ENCODE results near the gene ITGB4.

The ITGB4 gene

GRCh38 chr17:75720656-75721462 is at the start of gene ITGB4:
Gene ITGB4 (plus strand): TSS chr17:75721459. CDS start chr17:75724704, 3,245 bp downstream.
- in situ Hi-C loops (cut with MboI; ENCODE audit: low pct_unique_long_range_greater_than_20kb, low sequenced_read_pairs): no loop called here
- DNase-seq: no peak

- in situ Hi-C loops (cut with MboI; ENCODE audit: low pct_unique_long_range_greater_than_20kb, low sequenced_read_pairs): no loop called here
- no peak for DNase-seq
Observed at GRCh38 chr17:75672011-75672410, 49.2 kb upstream of the ITGB4 start.

GRCh38 chr17:75673487-75673886 is 47.8 kb upstream of the ITGB4 start:
- in situ Hi-C loops (cut with MboI; ENCODE audit: low pct_unique_long_range_greater_than_20kb, low sequenced_read_pairs): no loop called here
- DNase-seq: no peak

GRCh38 chr17:75676461-75676860 is 44.8 kb upstream of the ITGB4 start:
- DNase-seq: no peak
- in situ Hi-C loops (cut with MboI; ENCODE audit: low pct_unique_long_range_greater_than_20kb, low sequenced_read_pairs): no loop called here

- no peak for DNase-seq
- in situ Hi-C loops (cut with MboI; ENCODE audit: low pct_unique_long_range_greater_than_20kb, low sequenced_read_pairs): no loop called here
Observed at GRCh38 chr17:75679706-75680211, 41.5 kb upstream of the ITGB4 start.

GRCh38 chr17:75680431-75680830 is 40.8 kb upstream of the ITGB4 start:
- DNase-seq: no peak
- in situ Hi-C loops (cut with MboI; ENCODE audit: low pct_unique_long_range_greater_than_20kb, low sequenced_read_pairs): no loop called here

- in situ Hi-C loops (cut with MboI; ENCODE audit: low pct_unique_long_range_greater_than_20kb, low sequenced_read_pairs): no loop called here
- no peak for DNase-seq
Observed at GRCh38 chr17:75681289-75681688, 40.0 kb upstream of the ITGB4 start.

- in situ Hi-C loops (cut with MboI; ENCODE audit: low pct_unique_long_range_greater_than_20kb, low sequenced_read_pairs): no loop called here
- DNase-seq: no peak
Observed at GRCh38 chr17:75683583-75683982, 37.7 kb upstream of the ITGB4 start.

GRCh38 chr17:75684249-75684648 is 37.0 kb upstream of the ITGB4 start:
- DNase-seq: no peak
- in situ Hi-C loops (cut with MboI; ENCODE audit: low pct_unique_long_range_greater_than_20kb, low sequenced_read_pairs): no loop called here

GRCh38 chr17:75684924-75685323 is 36.3 kb upstream of the ITGB4 start:
- in situ Hi-C loops (cut with MboI; ENCODE audit: low pct_unique_long_range_greater_than_20kb, low sequenced_read_pairs): no loop called here
- no peak for DNase-seq

GRCh38 chr17:75685499-75685898 is 35.8 kb upstream of the ITGB4 start:
- no peak for DNase-seq
- in situ Hi-C loops (cut with MboI; ENCODE audit: low pct_unique_long_range_greater_than_20kb, low sequenced_read_pairs): no loop called here

- in situ Hi-C loops (cut with MboI; ENCODE audit: low pct_unique_long_range_greater_than_20kb, low sequenced_read_pairs): no loop called here
- peak; percentile 51 for DNase-seq
Observed at GRCh38 chr17:75688209-75688825, 32.9 kb upstream of the ITGB4 start.

GRCh38 chr17:75689441-75689873 is 31.8 kb upstream of the ITGB4 start:
- in situ Hi-C loops (cut with MboI; ENCODE audit: low pct_unique_long_range_greater_than_20kb, low sequenced_read_pairs): no loop called here

GRCh38 chr17:75691371-75691791 is 29.9 kb upstream of the ITGB4 start:
- in situ Hi-C loops (cut with MboI; ENCODE audit: low pct_unique_long_range_greater_than_20kb, low sequenced_read_pairs): no loop called here
- no peak for DNase-seq

More at GRCh38 chr17:75689441-75689873, 31.8 kb upstream of the ITGB4 start:
- DNase-seq: no peak

- in situ Hi-C loops (cut with MboI; ENCODE audit: low pct_unique_long_range_greater_than_20kb, low sequenced_read_pairs): no loop called here
- DNase-seq: no peak
Observed at GRCh38 chr17:75691801-75692626, 29.2 kb upstream of the ITGB4 start.

- in situ Hi-C loops (cut with MboI; ENCODE audit: low pct_unique_long_range_greater_than_20kb, low sequenced_read_pairs): no loop called here
- DNase-seq: no peak
Observed at GRCh38 chr17:75692976-75693375, 28.3 kb upstream of the ITGB4 start.

GRCh38 chr17:75693500-75694481 is 27.5 kb upstream of the ITGB4 start:
- DNase-seq: no peak
- in situ Hi-C loops (cut with MboI; ENCODE audit: low pct_unique_long_range_greater_than_20kb, low sequenced_read_pairs): no loop called here

- DNase-seq: no peak
- in situ Hi-C loops (cut with MboI; ENCODE audit: low pct_unique_long_range_greater_than_20kb, low sequenced_read_pairs): no loop called here
Observed at GRCh38 chr17:75694536-75694935, 26.7 kb upstream of the ITGB4 start.

Measured in KBM-7 (cell line).